H9 (cell line): Measurements from ENCODE around the gene CDC42EP1. TPM values are rescaled to one million over a fixed set of nuclear protein-coding genes. Genes with fewer than 3 reads are reported as not detected.

Experiments
- DNase-seq: peaks from one replicate; pipeline ENCODE4 v3.0.0-alpha.2; 2017
- H2AFZ ChIP-seq: one replicate; pipeline ENCODE4 v1.6.1; 2013; ENCODE audit warnings: mild to moderate bottlenecking, low read length, control low read depth, moderate library complexity
- H2AK5ac ChIP-seq: 2 replicates; pipeline ENCODE4 v1.6.1; 2013; ENCODE audit warnings: low read length, control low read depth, mixed read lengths; ENCODE audit not compliant: insufficient read length
- H2BK120ac ChIP-seq: one replicate; pipeline ENCODE4 v1.6.1; 2013; ENCODE audit warnings: low read depth, mild to moderate bottlenecking, low read length, control low read depth, inconsistent platforms; ENCODE audit not compliant: poor library complexity, severe bottlenecking
- H2BK12ac ChIP-seq: 2 replicates; pipeline ENCODE4 v1.6.1; 2013; ENCODE audit warnings: low read length, control low read depth, mixed read lengths, low read depth; ENCODE audit not compliant: insufficient read length
- H2BK15ac ChIP-seq: 2 replicates; pipeline ENCODE4 v1.6.1; 2013; ENCODE audit warnings: low read depth, low read length, control low read depth
- H2BK20ac ChIP-seq: one replicate; pipeline ENCODE4 v1.6.1; 2013; ENCODE audit warnings: low read depth, mild to moderate bottlenecking, low read length, control low read depth, inconsistent platforms; ENCODE audit not compliant: poor library complexity, severe bottlenecking
- H2BK5ac ChIP-seq: 2 replicates; pipeline ENCODE4 v1.6.1; 2013; ENCODE audit warnings: low read length, control low read depth, mixed read lengths; ENCODE audit not compliant: insufficient read length
- H3K14ac ChIP-seq: 2 replicates; pipeline ENCODE4 v1.6.1; 2013; ENCODE audit warnings: low read length, control low read depth; ENCODE audit not compliant: insufficient read depth
- H3K18ac ChIP-seq: 2 replicates; pipeline ENCODE4 v1.6.1; 2013; ENCODE audit warnings: low read depth, mild to moderate bottlenecking, mixed read lengths, low read length, control low read depth; ENCODE audit not compliant: insufficient read length
- H3K23ac ChIP-seq: 2 replicates; pipeline ENCODE4 v1.6.1; 2013; ENCODE audit warnings: low read length, control low read depth, mixed read lengths, low read depth; ENCODE audit not compliant: insufficient read length
- H3K23me2 ChIP-seq: 2 replicates; pipeline ENCODE4 v1.6.1; 2013; ENCODE audit warnings: low read depth, mild to moderate bottlenecking, mixed read lengths, low read length, control low read depth; ENCODE audit not compliant: insufficient read length, poor library complexity, severe bottlenecking
- H3K27ac ChIP-seq: 2 replicates; pipeline ENCODE4 v1.5.1; 2013; ENCODE audit warnings: low read length, control low read depth, mixed read lengths, low read depth; ENCODE audit not compliant: insufficient read length
- H3K27me3 ChIP-seq: 2 replicates; pipeline ENCODE4 v1.6.1; 2013; ENCODE audit warnings: low read length, control low read depth, inconsistent platforms; ENCODE audit not compliant: insufficient read depth
- H3K4ac ChIP-seq: 2 replicates; pipeline ENCODE4 v1.6.1; 2013; ENCODE audit warnings: low read depth, mild to moderate bottlenecking, control low read depth, inconsistent platforms, low read length, moderate library complexity
- H3K4me1 ChIP-seq: 2 replicates; pipeline ENCODE4 v1.6.1; 2013; ENCODE audit warnings: low read length, control low read depth, inconsistent platforms; ENCODE audit not compliant: insufficient read depth
- H3K4me2 ChIP-seq: 2 replicates; pipeline ENCODE4 v1.6.1; 2013; ENCODE audit warnings: low read length, control low read depth, mixed read lengths; ENCODE audit not compliant: insufficient read length, insufficient read depth
- H3K56ac ChIP-seq: 2 replicates; pipeline ENCODE4 v1.6.1; 2013; ENCODE audit warnings: low read depth, mild to moderate bottlenecking, mixed read lengths, low read length, control low read depth; ENCODE audit not compliant: insufficient read length
- H3K79me1 ChIP-seq: 2 replicates; pipeline ENCODE4 v1.6.1; 2013; ENCODE audit warnings: low read depth, mild to moderate bottlenecking, moderate library complexity, low read length, control low read depth, inconsistent platforms; ENCODE audit not compliant: insufficient read depth, poor library complexity, severe bottlenecking
- H3K79me2 ChIP-seq: 2 replicates; pipeline ENCODE4 v1.6.1; 2013; ENCODE audit warnings: low read length, control low read depth, inconsistent platforms; ENCODE audit not compliant: insufficient read depth
- H3K9ac ChIP-seq: 2 replicates; pipeline ENCODE4 v1.6.1; 2013; ENCODE audit warnings: low read length, control low read depth, mixed read lengths; ENCODE audit not compliant: insufficient read length; ENCODE audit errors: extremely low read depth
- H3K9me3 ChIP-seq: one replicate; pipeline ENCODE4 v1.6.1; 2013; ENCODE audit warnings: low read depth, low read length, inconsistent platforms; ENCODE audit not compliant: control insufficient read depth
- H3T11ph ChIP-seq: one replicate; pipeline ENCODE4 v1.6.1; 2013; ENCODE audit warnings: mild to moderate bottlenecking, low read length, control low read depth, inconsistent platforms
- H4K20me1 ChIP-seq: one replicate; pipeline ENCODE4 v1.6.1; 2013; ENCODE audit not compliant: control insufficient read depth, insufficient read length, insufficient read depth
- H4K5ac ChIP-seq: 2 replicates; pipeline ENCODE4 v1.6.1; 2013; ENCODE audit warnings: low read depth, mild to moderate bottlenecking, mixed read lengths, low read length, control low read depth; ENCODE audit not compliant: insufficient read length
- H4K8ac ChIP-seq: replicated peaks from 2 replicates; pipeline ENCODE4 v1.6.1; 2013; ENCODE audit warnings: low read length, control low read depth, mixed read lengths, low read depth; ENCODE audit not compliant: insufficient read length
- H4K91ac ChIP-seq: 2 replicates; pipeline ENCODE4 v1.6.1; 2013; ENCODE audit warnings: low read depth, mild to moderate bottlenecking, moderate library complexity, mixed read lengths, low read length, control low read depth; ENCODE audit not compliant: insufficient read length
- H3K27ac Mint-ChIP-seq, 3 experiments: 2 replicates in 2 of 3; 3 replicates in 1 of 3; pipeline ENCODE4 v1.8.0; 2020 to 2021; ENCODE audit warnings: mixed read lengths in 3 of 3, mild to moderate bottlenecking in 1 of 3, moderate library complexity in 1 of 3
- H3K27me3 Mint-ChIP-seq: 2 replicates; pipeline ENCODE4 v1.8.0; 2021; ENCODE audit warnings: low read depth, mild to moderate bottlenecking, moderate library complexity, mixed read lengths
- H3K36me3 Mint-ChIP-seq, 3 experiments: 2 replicates in 2 of 3; 3 replicates in 1 of 3; pipeline ENCODE4 v1.8.0; 2020 to 2021; ENCODE audit warnings: low read depth in 3 of 3, mixed read lengths in 3 of 3; ENCODE audit not compliant: insufficient read depth in 1 of 3
- H3K4me1 Mint-ChIP-seq, 2 experiments: 2 replicates each; pipeline ENCODE4 v1.8.0; 2020; ENCODE audit warnings: mixed read lengths in 2 of 2
- H3K4me3 Mint-ChIP-seq, 2 experiments: 2 replicates in 1 of 2; 3 replicates in 1 of 2; pipeline ENCODE4 v1.8.0; 2020 to 2021; ENCODE audit warnings: mild to moderate bottlenecking in 2 of 2, mixed read lengths in 2 of 2, moderate library complexity in 1 of 2
- H3K9me3 Mint-ChIP-seq, 2 experiments: 2 replicates in 1 of 2; 3 replicates in 1 of 2; pipeline ENCODE4 v1.8.0; 2020; ENCODE audit warnings: mild to moderate bottlenecking in 2 of 2, mixed read lengths in 2 of 2, moderate library complexity in 1 of 2
- WGBS: extraction: QIAGEN DNeasy Blood & Tissue Kit; methylation state at CpG from one replicate; pipeline ENCODE4 v1.1.7; 2013; ENCODE audit warnings: missing lambda C conversion rate, low lambda C conversion rate, mixed read lengths; ENCODE audit not compliant: insufficient read length; ENCODE audit errors: extremely low coverage; 5-methylcytosine and 5-hydroxymethylcytosine counted together
- total RNA-seq: library from RNA; stranded (reverse); gene quantifications from 2 replicates; pipeline ENCODE4 v1.2.1, GENCODE V29; 2021
- TF ChIP-seq, protein P1 (sequence below): fragments of 200-600 bp; sonication (generic); conservative IDR thresholded peaks from 3 replicates; pipeline ENCODE4 v1.8.0; 2021; ENCODE audit warnings: antibody characterized with exemption, mild to moderate bottlenecking

CDC42EP1 gene
- total RNA-seq, 1 experiment from 2014 or later = 23.0 TPM

DNA sequence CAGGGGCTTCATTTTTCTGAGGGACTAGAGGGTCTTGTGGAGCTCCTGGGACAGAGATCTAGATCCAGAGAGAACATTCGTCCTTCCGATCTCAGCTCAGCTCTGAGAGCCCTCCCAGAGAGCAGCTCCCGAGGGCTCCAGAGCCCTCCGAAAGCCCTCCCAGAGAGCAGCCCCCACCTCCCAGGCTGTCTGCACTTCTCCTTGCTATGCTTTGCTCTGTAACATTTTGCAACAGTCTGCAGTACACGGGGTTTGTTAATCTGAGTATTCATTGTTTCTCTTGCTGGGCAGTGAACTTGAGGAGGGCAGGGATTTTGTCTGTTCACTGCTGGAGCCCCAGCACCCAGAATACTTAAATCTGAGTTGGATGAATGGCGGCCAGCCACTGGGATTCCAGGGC lies 50.9 kb downstream of the CDC42EP1 start:
- H2BK5ac ChIP-seq = no peak overlapping the region
- no peak overlapping the region for H3K56ac ChIP-seq
- H3K4me1 ChIP-seq = no peaks in the 10 kb centered on the region
- H3K27ac ChIP-seq = no peak overlapping the region
- TF ChIP-seq, protein P1, sequence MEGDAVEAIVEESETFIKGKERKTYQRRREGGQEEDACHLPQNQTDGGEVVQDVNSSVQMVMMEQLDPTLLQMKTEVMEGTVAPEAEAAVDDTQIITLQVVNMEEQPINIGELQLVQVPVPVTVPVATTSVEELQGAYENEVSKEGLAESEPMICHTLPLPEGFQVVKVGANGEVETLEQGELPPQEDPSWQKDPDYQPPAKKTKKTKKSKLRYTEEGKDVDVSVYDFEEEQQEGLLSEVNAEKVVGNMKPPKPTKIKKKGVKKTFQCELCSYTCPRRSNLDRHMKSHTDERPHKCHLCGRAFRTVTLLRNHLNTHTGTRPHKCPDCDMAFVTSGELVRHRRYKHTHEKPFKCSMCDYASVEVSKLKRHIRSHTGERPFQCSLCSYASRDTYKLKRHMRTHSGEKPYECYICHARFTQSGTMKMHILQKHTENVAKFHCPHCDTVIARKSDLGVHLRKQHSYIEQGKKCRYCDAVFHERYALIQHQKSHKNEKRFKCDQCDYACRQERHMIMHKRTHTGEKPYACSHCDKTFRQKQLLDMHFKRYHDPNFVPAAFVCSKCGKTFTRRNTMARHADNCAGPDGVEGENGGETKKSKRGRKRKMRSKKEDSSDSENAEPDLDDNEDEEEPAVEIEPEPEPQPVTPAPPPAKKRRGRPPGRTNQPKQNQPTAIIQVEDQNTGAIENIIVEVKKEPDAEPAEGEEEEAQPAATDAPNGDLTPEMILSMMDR = no peak
- whole genome bisulfite sequencing = no CpG with 5 or more reads among the region's 6 CpGs
- H3K9me3 ChIP-seq = no peaks in the 10 kb centered on the region
- H3K27ac Mint-ChIP-seq = no peak overlapping the region
- no peak overlapping the region for H2AK5ac ChIP-seq
- no peaks in the 10 kb centered on the region for H3K27me3 Mint-ChIP-seq
- no peak overlapping the region for H3K14ac ChIP-seq
- no peak overlapping the region for H3K9ac ChIP-seq
- no peak overlapping the region for H3T11ph ChIP-seq
- no peak for DNase-seq
- H4K91ac ChIP-seq = no peak overlapping the region
- H3K27me3 ChIP-seq = no peaks in the 10 kb centered on the region
- H2BK12ac ChIP-seq = no peak overlapping the region
- H3K9me3 Mint-ChIP-seq = no peaks in the 10 kb centered on the region
- H3K36me3 Mint-ChIP-seq = peaks cover 4 to 13% (median 12%) of the 10 kb centered on the region in 3 experiments; a peak in 5 of 7 replicates
- H2AFZ ChIP-seq = no peak overlapping the region
- peaks cover 16 to 17% of the 10 kb centered on the region in 2 experiments for H3K4me1 Mint-ChIP-seq
- no peak overlapping the region for H3K23ac ChIP-seq
- H3K79me2 ChIP-seq = no peaks in the 10 kb centered on the region; the same call in 1 of the 2 replicates
- H3K4me2 ChIP-seq = no peak overlapping the region
- H4K20me1 ChIP-seq = no peaks in the 10 kb centered on the region
- no peak overlapping the region for H4K5ac ChIP-seq
- H2BK20ac ChIP-seq = no peak overlapping the region
- H3K79me1 ChIP-seq = peaks cover 3% of the 10 kb centered on the region
- H2BK15ac ChIP-seq = no peak overlapping the region
- H3K23me2 ChIP-seq = peaks cover 10% of the 10 kb centered on the region
- H4K8ac ChIP-seq = no peak overlapping the region
- H2BK120ac ChIP-seq = no peak overlapping the region
- H3K4ac ChIP-seq = no peak overlapping the region
- H3K18ac ChIP-seq = no peak overlapping the region
- H3K4me3 Mint-ChIP-seq = peak overlapping the region in 1 of 2 experiments; percentile 31; a peak in 1 of 5 replicates
